GM12874 (cell line): Measurements from ENCODE around the gene KCNH8.

Experiments used
- CTCF ChIP-seq: IDR thresholded peaks from 2 replicates; pipeline ENCODE4 v1.5.1; 2011; ENCODE audit warnings: low read depth, mild to moderate bottlenecking, control low read depth, low read length, moderate library complexity; ENCODE audit not compliant: insufficient read depth

The KCNH8 gene

GRCh38 chr3:19428729-19429128, 280.4 kb downstream of the KCNH8 start:
- no peak for TF ChIP-seq CTCF

GRCh38 chr3:19432669-19433068, 284.4 kb downstream of the KCNH8 start:
- TF ChIP-seq CTCF = no peak

GRCh38 chr3:19436746-19437145, 288.4 kb downstream of the KCNH8 start:
- TF ChIP-seq CTCF = no peak

- no peak for TF ChIP-seq CTCF
Observed at GRCh38 chr3:19439944-19440343, 291.6 kb downstream of the KCNH8 start.

GRCh38 chr3:19446138-19446537, 297.8 kb downstream of the KCNH8 start:
- TF ChIP-seq CTCF = no peak

- no peak for TF ChIP-seq CTCF
Observed at GRCh38 chr3:19446687-19447086, 298.4 kb downstream of the KCNH8 start.

- TF ChIP-seq CTCF = no peak
Observed at GRCh38 chr3:19455546-19455945, 307.2 kb downstream of the KCNH8 start.

GRCh38 chr3:19456738-19457137, 308.4 kb downstream of the KCNH8 start:
- no peak for TF ChIP-seq CTCF
